Loucy (cell line): Measurements from ENCODE around the gene TNFRSF19.

Experiments
- CTCF ChIP-seq: fragments of 200-600 bp; sonication (generic); conservative IDR thresholded peaks from 2 replicates; pipeline ENCODE4 v1.5.1; 2014; ENCODE audit warnings: mild to moderate bottlenecking, antibody characterized with exemption, low read length
- EZH2phosphoT487 ChIP-seq: fragments of 200-600 bp; IDR thresholded peaks from 2 replicates; pipeline ENCODE4 v1.6.1; 2018; ENCODE audit warnings: antibody characterized with exemption, mild to moderate bottlenecking, moderate library complexity, borderline replicate concordance

DNA sequence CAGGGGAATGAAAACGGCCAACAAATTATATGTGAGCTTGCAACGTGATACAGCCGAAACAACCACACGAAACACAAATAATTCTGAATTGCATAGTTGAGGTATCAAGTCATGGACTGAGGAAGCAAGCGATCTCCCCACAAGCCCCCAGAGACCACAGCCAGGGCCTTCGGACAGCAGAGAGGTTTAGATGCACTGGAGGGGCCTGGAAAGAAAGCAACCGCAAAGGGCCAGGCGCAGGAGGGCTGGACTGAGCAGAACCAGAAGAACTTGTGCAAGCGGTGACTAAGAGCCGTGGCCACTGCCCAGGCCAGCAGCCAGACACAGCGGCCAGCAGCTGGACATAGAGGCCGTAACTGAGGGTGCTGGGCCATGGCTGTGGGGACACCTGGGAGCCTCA lies 131.4 kb downstream of the TNFRSF19 start:
- TF ChIP-seq CTCF = no peak
- TF ChIP-seq EZH2phosphoT487 = no peak
